ENCODE measurements around the gene WDR90.

The WDR90 gene

DNA sequence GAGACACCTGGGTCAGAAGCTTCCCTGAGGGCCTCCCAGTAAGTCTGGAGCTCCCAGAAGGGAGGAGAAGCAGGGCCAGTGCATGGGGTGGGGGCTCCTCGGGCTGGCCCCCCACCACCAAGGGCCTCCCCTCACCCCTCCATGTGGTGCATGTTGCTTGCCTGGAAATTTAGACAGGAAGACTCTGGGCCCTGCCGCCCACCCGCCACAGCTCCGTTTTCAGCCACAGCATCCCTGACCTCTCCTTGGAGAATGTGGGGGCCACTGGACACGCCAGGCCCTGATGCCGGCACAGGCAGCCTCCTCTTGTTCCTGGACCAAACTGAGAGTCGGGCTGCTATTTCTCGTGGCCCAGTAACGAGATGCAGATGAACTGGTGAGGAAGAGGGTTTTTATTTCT lies 10.3 kb upstream of the WDR90 start:
- no peak for DNase-seq (ENCODE audit: low read depth)

DNA sequence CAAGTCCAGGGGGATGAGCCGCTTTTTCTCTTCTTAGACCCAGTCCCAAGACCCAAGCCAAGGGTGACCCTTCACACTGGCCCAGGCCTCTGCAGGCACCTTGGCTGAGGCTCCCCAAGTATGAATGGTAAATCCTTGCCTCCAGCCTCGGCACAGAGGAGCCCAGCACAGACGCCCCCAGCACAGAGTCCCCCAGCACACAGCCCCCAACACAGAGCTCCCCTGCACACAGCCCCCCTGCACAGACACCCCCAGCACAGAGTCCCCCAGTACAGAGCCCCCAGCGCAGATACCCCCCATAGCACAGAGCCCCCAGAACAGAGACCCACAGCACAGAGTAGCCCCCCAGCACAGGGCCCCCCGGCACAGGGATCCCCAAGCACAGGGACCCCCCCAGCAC lies 8.6 kb upstream of the WDR90 start:
- no peak for DNase-seq (ENCODE audit: low read depth)

DNA sequence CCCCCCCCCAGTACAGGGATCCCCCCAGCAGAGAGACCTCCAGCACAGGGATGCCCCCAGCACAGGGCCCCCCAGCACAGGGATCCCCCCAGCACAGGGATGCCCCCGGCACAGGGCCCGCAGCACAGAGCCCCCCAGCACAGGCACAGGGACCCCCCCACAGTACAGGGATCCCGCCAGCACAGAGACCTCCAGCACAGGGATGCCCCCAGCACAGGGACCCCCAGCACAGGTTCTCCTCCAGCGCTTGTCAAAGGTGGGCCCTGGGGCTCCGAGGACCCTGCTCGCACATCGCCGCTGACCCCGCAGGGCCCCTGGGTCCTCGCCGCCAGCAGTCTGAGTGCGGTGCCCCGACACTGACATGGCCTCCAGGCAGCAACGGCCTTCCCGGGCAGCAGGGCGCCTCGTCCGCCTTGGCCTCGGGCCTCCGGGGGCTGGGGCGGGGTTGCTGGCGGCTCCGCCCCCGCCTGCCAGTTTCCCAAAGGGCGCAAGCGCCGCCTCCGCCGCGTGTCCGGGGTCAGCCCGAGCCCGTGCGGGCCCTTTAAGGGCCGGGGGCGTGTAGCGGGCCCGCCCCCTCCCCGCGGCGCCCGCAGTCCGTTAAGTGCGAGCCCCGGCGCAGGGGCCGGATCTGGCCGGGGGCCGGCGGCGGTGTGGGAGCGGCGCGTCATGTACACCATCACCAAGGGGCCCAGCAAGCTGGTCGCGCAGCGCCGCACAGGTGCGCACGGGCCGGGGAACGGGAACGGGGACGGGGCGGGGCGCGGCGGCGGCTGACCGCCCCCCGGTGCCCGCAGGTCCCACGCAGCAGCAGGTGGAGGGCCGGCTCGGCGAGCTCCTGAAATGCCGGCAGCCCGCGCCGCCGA lies 7.6 kb upstream of the WDR90 start, which contains the start of gene MCRIP2:
Gene MCRIP2 (plus strand): TSS at position 503 of the 863 bp plus-strand sequence. CDS start 164 bp downstream, at position 667.
- peak; percentile 82 for DNase-seq (ENCODE audit: low read depth)

DNA sequence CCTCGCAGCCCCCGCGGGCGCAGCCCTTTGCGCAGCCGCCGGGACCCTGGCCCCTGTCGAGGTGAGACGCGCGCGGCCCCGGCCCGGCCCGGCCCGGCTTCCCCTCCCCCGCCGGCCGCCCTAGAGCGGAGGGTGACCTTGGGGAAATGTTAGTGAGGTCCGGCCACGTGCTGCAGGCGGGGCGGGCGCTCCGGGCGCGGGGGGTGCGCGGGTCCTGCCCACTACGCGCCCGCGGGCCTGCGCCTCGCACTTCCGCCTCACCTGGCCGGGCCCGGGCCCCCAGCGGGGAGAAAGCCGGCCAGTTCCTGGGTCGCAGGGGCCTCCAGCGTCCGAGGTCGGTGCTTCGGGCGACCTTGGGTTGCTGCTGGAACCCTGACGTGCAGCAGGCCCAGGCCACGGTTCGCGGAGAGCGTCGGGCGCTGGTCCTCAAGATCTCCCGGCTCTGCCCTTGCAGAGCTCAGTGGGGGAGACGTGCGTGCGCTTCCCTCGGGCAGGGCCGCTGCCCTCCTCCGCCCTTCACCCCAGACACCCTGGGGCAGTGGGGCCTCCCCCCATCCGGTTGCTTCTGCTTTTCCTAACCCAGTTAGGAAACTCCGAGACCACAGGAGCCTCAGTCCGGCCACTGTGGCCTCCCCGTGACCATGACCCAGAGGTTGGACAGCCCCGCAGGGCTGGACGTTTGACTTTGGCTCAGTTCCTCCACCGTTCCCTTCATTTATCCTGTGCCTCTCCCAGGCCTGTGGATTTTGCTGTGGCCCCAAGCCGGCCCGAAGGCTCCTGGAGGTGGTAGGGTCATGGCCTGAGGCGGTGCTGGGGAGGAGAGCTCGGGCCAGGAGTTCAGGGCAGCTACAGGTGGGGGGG lies 6.7 kb upstream of the WDR90 start:
- DNase-seq (ENCODE audit: low read depth): peak; percentile 42

DNA sequence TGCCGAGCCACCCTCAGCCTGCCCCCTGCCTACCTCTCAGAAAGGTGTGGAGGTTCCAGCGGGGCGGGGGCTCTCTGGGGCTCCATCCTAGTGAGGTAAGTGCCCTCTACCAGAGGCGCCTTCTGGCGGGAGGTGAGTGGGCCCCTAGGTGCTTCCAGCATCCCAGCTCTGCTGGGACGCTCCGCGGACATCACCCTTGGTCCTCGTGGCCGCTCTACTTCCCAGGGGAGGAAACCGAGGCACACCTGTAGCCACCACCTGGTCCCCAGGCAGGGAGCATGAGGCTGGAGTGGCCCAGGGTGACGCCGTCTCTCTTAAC lies 6.2 kb upstream of the WDR90 start:
- DNase-seq (ENCODE audit: low read depth): no peak

DNA sequence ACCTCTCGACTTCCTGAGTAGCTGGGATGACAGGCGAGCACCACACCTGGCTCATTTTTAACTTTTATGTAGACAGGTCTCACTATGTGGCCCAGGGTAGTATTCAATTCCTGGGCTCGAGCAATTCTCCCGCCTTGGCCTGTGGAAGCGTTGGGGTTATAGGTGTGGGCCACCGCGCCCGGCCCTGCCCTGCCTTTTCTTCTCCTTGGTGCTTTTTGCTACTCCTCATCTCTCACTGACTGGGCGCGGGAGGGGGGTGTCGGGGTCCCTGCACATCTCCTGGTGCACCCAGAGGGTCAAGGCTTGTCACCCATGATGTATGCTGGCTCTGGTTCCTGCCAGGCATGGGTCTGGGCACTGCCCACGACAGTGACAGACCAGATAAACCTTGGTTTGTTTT lies 4.6 kb upstream of the WDR90 start:
- no peak for DNase-seq (ENCODE audit: low read depth)

DNA sequence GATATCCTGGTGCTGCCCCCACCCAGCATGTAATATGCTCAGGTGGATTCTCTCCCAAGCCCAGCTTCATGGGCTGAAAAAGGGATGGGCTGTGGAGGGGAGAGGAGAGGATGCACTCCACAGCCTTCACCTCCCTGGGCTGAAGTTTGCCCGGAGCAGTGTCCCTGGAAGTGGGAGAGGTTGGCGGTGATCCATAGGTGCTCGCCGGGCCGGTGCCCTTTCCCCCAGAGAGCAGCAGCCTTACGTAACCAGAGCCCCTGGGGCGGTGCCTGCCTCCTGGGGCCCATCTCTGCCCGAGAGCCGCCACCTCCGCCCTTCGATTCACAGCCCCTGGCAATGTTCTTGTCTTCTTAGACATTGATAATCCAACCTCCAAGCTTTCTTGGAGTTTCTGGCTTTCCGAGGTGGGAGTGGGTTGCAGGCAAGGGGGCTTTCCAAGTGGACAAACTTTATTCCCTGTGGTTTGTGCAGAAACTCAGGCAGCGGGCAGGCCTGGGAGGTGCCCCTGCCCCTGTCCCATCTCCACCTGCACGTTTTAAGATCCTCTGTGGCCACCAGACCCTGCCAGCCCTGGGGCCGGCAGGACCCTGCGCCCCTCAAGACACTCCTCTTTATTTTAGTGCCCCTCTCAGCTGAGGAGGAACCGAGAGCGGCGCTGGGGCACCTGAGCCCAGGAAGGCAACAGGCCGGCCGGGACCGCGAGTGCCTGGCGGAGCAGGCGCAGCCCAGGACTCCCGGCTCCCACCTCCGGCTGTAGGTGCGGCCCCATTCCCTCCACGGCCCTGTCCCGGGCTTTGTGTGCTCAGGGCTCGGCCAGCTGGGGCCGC lies 3.1 kb upstream of the WDR90 start:
- DNase-seq (ENCODE audit: low read depth): no peak

DNA sequence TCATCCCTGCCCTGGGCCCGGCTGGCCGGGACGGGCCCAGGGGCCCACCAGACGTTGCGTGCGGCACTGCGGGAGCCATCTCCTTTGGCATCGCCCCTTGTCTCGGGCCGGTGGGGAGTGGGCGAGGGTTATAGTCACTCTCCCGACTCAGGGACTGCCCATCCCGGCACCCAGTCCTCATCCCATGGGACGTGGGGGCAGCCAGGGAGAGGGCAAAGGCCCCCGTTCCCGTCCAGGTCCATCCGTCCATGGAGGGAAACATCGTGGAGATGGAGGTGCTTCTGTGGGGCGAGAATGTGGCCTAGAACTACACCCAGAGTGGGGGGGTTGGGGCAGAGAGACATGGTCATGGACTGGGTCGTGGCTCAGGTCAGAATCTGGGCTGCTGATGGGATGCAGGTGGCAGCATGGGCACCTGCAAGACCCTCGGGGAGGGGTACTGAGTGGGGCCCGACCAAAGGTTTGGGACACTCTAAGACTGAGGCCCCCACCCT lies 2.4 kb upstream of the WDR90 start:
- no peak for DNase-seq (ENCODE audit: low read depth)

DNA sequence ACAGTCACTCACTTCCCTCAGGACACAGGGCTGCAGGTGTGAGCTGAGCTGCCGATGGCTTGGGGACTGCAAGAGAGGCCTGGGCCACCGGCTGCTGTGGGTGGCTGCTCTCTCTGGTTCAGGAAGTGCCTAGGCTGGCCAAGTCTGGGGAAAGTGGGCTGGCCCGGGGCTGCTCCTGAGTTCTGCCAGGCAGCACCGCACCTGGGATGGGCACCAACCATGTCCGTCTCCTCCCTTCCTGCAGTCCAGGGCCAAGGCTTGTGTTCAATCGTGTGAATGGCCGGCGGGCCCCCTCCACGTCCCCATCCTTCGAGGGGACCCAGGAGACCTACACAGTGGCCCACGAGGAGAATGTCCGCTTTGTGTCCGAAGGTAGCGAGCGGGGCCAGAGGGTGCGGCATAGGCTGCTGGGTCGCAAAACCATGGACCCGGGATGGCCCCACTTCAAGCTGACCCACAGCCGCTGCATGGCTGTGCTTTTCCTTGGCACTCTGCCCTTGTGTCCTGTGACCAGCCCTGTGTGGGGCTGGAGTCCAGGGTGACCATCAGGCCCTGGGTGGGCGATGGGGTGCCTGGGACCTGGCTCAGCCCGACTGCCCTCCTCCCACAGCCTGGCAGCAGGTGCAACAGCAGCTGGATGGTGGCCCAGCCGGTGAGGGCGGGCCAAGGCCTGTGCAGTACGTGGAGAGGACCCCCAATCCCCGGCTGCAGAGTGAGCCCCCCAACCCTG lies 1.8 kb upstream of the WDR90 start:
- no peak for DNase-seq (ENCODE audit: low read depth)

DNA sequence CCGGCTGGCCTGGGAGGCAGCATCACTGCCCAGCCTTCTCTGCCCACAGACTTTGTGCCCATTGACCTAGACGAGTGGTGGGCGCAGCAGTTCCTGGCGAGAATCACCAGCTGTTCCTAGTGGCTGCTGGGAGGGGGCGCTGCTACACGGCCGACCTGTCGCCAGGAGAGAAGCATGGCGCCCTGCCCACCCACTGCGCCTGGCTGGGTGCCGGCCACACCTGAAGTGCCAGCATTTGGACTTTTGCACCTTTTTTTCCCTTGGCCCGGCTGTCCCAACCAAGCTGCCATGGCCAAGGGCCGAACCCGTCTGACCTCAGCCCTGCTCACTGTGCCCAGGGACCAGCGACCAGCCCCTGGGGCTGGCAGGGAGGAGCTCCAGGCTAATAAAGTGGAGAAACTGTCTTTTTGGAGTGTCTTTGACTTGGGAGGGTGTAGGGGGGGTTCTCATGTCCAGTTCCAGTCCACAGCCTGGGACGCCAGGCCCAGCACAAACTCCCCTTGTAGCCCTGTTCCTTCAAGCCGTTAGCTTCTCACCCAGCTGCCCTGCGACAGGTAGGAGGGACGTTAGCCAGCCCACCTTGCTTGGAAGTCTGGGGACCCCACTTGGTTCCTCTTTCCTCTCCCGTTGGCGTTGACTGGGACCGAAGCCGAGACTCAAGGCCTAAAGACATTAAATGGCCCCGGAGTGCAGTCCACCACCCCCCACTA lies 939 bp upstream of the WDR90 start:
- peak; percentile 38 for DNase-seq (ENCODE audit: low read depth)

DNA sequence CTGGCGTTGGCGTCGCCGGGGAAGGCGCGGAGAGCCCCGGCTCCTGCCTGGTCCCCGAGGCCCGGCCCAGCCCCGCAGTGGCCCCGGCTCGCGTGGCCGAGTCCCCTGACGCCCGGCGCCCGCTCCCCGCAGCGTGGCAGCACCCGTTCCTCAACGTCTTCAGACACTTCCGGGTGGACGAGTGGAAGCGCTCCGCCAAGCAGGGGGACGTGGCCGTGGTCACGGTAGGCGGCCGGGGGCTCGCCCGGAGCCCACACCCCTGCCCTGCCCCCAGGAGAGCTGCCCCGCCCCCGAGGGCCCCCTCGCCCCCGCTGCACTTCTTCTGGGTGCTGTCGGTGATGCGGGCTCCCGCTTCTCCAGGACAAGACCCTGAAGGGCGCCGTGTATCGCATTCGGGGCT lies 466 bp downstream of the WDR90 start:
- DNase-seq (ENCODE audit: low read depth): peak; percentile 45

DNA sequence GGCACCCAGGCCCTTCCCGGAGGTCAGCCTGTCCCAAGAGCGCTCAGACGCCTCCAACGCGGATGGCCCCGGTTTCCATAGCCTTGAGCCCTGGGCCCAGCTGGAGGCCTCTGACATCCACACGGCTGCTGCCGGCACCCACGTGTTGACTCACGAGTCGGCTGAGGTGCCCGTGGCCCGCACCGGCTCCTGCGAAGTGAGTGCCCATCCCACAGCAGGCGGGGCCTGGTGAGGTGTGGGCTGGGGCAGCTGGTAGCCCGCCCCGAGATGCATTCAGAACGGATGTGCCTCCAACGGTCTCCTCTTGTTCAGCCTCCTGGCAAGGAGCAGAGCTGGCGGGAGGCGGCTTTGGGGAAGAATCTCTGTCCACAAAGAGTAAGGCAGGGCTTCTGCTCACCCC lies 2.7 kb downstream of the WDR90 start:
- no peak for DNase-seq (ENCODE audit: low read depth)

DNA sequence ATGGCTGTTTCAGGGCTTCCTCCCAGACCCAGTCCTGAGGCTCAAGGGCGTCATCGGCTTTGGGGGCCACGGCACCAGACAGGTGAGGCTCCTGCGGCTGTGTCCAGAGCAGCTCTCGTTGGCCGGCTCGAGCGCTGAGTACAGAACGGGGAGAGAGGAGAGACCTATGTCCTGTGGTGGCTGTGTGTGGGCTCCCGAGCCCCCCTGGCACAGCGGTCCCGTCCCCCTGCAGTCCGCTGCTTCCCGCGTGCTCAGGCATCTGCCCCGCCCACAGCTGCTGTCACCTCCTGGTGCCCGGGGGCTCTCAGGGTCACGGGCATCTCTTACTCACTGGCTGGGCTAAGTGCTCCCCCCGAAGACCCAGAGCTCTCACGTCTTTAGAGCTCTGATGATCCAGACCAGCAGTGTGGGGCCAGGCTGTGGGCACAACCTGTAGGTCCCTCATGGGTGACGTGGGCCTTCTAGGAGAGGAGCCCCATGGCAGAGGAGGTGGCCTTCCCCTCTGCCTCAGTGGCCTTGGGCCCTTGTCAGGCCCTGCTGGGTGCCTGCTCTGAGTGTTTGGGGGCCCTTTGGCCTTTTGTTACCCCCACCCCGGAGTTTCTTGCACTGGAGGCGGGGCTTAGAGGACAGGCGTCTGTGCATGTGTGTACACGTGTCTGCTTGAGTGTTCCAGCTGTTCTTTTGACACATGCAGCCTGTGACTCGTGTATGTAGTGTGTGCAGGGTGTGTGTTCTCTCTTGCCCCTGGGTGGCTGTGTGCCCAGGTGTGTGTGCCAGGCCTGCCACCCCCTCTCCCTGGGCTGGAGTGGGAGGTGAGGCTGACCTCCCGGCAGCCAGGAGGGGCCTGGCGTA lies 3.5 kb downstream of the WDR90 start:
- DNase-seq (ENCODE audit: low read depth): no peak

DNA sequence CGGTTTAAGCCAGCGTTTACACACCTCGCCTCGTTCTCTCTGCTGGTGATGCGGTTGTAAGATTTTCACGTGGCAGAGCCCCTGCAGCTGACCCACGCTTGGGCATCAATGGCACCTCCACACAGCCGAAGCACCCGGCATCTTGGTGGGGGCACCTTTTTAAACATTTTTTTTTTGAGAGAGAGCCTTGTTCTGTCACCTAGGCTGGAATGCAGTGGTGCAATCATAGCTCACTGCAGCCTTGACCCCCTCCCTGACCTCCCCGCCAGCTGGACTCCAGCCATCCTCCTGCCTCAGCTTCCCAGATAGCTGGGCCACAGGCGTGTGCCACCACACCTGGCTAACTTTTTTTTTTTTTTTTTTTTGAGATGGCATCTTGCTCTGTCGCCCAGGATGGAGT lies 4.9 kb downstream of the WDR90 start:
- no peak for DNase-seq (ENCODE audit: low read depth)

DNA sequence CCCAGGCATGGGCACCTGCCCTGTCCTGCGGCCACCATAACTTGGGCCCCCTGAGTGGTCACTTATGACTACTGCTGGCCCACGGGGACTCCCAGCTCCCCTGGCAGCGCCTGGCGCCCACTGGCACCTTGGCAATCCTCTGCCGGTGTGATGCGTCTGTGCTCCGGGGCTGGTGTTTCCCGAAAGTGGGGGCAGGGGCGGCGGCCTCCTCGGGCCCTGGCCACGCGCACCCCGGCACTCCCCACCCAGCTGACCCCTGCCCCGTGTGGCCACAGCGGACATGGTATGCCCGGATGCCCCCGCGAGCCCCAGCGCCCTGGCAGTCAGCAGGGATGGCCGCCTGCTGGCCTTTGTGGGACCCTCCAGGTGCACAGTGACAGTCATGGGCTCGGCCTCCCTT lies 8.3 kb downstream of the WDR90 start:
- DNase-seq (ENCODE audit: low read depth): no peak

DNA sequence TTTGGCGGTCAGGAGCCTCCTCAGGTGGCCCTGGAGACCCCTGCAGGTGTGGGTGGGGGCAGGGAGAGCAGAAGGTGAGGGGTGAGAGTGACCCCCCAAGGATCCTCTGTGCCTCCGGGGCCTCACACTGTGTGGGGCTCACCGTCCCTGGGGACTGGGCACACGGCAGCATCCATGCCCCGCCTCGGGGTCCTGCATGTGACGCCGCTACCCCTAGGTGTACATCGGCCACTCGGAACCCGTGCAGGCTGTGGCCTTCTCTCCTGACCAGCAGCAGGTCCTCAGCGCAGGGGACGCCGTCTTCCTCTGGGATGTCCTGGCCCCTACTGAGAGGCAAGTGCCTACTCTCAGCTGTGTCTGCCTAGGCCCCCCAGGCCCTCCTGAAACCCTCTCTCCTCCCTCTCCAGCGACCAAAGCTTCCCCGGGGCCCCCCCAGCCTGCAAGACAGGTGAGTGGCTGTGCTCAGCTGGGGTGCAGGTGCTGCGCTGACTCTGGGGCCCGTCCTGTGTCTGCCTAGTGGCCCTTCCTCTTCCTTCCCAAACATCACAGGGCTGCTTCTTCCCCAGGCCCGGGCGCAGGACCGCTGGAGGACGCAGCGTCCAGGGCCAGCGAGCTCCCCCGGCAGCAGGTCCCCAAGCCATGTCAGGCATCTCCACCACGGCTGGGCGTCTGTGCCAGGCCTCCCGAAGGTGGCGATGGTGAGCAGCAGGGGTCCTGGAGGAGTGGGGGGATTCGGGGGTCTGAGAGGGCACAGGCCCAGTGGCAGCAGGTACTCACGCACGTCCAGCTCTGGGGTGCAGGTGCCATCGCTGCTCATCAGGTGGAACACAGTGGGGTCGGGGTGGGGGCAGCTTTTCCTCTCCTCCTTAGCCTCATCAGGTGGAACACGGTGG lies 9.8 kb downstream of the WDR90 start:
- DNase-seq (ENCODE audit: low read depth): no peak

DNA sequence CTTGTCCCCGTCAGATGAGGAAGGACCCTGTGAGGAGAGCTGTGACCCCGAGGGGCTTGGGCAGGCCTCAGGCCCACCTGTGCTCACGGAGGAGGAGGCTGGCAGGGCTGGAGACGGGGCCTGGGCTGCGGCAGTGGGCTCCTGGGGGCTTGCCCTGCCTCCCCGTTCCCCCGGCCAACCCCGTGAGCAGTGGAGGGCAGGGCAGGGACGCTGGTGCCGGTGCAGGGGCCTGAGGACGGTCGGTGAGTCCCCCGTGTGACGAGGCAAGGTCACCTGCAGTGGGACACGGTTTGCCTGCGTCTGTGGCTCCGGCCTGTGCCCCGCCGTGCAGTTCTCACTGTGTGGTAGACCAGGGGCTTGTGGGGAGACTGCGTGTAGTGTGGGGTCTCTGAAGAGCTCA lies 10.5 kb downstream of the WDR90 start:
- no peak for DNase-seq (ENCODE audit: low read depth)

DNA sequence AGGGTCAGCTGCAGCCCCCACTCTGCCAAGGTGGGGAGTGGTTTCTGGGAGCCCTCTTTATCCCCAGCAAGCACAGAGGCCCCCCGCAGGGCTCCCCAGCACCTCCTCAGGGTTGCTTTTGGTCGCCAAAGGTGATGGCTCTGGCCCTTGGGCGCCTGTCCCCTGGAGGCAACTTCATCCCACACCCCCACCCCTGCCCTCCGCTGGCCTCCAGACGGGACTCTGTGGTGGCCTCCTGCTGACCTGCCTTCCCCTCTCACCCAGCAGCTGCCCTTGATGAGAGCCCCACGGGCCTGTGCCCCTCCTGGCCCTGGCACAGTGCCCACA lies 10.9 kb downstream of the WDR90 start:
- DNase-seq (ENCODE audit: low read depth): no peak

All from ELR (cell line).